ENCODE results near the gene ZNF486. TPM values are rescaled to one million over a fixed set of nuclear protein-coding genes. Genes with fewer than 3 reads are reported as not detected.
"Not testable (repeated sequence)": the region's sequence is repeated elsewhere in the genome, so short reads cannot be mapped to it uniquely, and the experiment has no call there.

Gene ZNF486
- total RNA-seq, 1 donor from 2014 or later: 31.8 TPM

- Mint-ChIP-seq H3K4me3 (ENCODE audit: low read depth) (peak overlapping the region; percentile 100), H3K9me3 (ENCODE audit: low read depth) (no peaks in the 10 kb centered on the region), H3K27me3 (no peaks in the 10 kb centered on the region), H3K27ac (peak overlapping the region; percentile 100), H3K4me1 (ENCODE audit: low read depth) (peaks cover 20% of the 10 kb centered on the region), H3K36me3 (ENCODE audit: insufficient read depth) (peaks cover 13% of the 10 kb centered on the region)
- peak; percentile 15 for TF ChIP-seq CTCF (IDR thresholded peaks at IDR 0.05; ENCODE audit: unreplicated experiment)
- DNase-seq (ENCODE audit: low spot score, unreplicated experiment): peak; percentile 76
Measured at GRCh38 chr19:20237773-20238623, 71.0 kb downstream of the ZNF486 start.

GRCh38 chr19:20243629-20244028, 76.6 kb downstream of the ZNF486 start:
- Mint-ChIP-seq H3K27ac (no peak overlapping the region), H3K27me3 (no peaks in the 10 kb centered on the region), H3K36me3 (ENCODE audit: insufficient read depth) (peaks cover 1% of the 10 kb centered on the region), H3K4me1 (ENCODE audit: low read depth) (peaks cover 15% of the 10 kb centered on the region), H3K9me3 (ENCODE audit: low read depth) (peaks cover 9% of the 10 kb centered on the region), H3K4me3 (ENCODE audit: low read depth) (no peak overlapping the region)
- no peak for TF ChIP-seq CTCF (IDR thresholded peaks at IDR 0.05; ENCODE audit: unreplicated experiment)
- DNase-seq (ENCODE audit: low spot score, unreplicated experiment): no peak

- DNase-seq (ENCODE audit: low spot score, unreplicated experiment): no peak
- peaks cover 1% of the 10 kb centered on the region for H3K36me3 Mint-ChIP-seq (ENCODE audit: insufficient read depth)
- H3K27me3 Mint-ChIP-seq: no peaks in the 10 kb centered on the region
- TF ChIP-seq CTCF (IDR thresholded peaks at IDR 0.05; ENCODE audit: unreplicated experiment): no peak
- no peak overlapping the region for H3K27ac Mint-ChIP-seq
- H3K4me1 Mint-ChIP-seq (ENCODE audit: low read depth): peaks cover 14% of the 10 kb centered on the region
- H3K9me3 Mint-ChIP-seq (ENCODE audit: low read depth): peaks cover 9% of the 10 kb centered on the region
- no peak overlapping the region for H3K4me3 Mint-ChIP-seq (ENCODE audit: low read depth)
Measured at GRCh38 chr19:20244356-20244755, 77.3 kb downstream of the ZNF486 start.

- no peak for TF ChIP-seq CTCF (IDR thresholded peaks at IDR 0.05; ENCODE audit: unreplicated experiment)
- no peak for DNase-seq (ENCODE audit: low spot score, unreplicated experiment)
- Mint-ChIP-seq H3K27me3 (no peaks in the 10 kb centered on the region), H3K4me3 (ENCODE audit: low read depth) (no peak overlapping the region), H3K9me3 (ENCODE audit: low read depth) (peaks cover 9% of the 10 kb centered on the region), H3K4me1 (ENCODE audit: low read depth) (peaks cover 14% of the 10 kb centered on the region), H3K27ac (no peak overlapping the region), H3K36me3 (ENCODE audit: insufficient read depth) (peaks cover 1% of the 10 kb centered on the region)
Measured at GRCh38 chr19:20245309-20245708, 78.3 kb downstream of the ZNF486 start.

GRCh38 chr19:20247016-20247683, 80.1 kb downstream of the ZNF486 start:
- H3K4me3 Mint-ChIP-seq (ENCODE audit: low read depth): no peak overlapping the region
- peak; percentile 74 for TF ChIP-seq CTCF (IDR thresholded peaks at IDR 0.05; ENCODE audit: unreplicated experiment)
- peaks cover 14% of the 10 kb centered on the region for H3K4me1 Mint-ChIP-seq (ENCODE audit: low read depth)
- no peaks in the 10 kb centered on the region for H3K27me3 Mint-ChIP-seq
- H3K36me3 Mint-ChIP-seq (ENCODE audit: insufficient read depth): peaks cover 1% of the 10 kb centered on the region
- peak overlapping the region; percentile 91 for H3K27ac Mint-ChIP-seq
- H3K9me3 Mint-ChIP-seq (ENCODE audit: low read depth): peaks cover 9% of the 10 kb centered on the region
- DNase-seq (ENCODE audit: low spot score, unreplicated experiment): peak; percentile 29

- H3K4me3 Mint-ChIP-seq (ENCODE audit: low read depth); DNase-seq (ENCODE audit: low spot score, unreplicated experiment); H3K27ac Mint-ChIP-seq; H3K9me3 Mint-ChIP-seq (ENCODE audit: low read depth); H3K27me3 Mint-ChIP-seq; H3K36me3 Mint-ChIP-seq (ENCODE audit: insufficient read depth): not testable (repeated sequence)
- peaks cover 14% of the 10 kb centered on the region for H3K4me1 Mint-ChIP-seq (ENCODE audit: low read depth)
Measured at GRCh38 chr19:20248258-20248657, 81.2 kb downstream of the ZNF486 start.
